Stimulated activated CD8-positive, alpha-beta memory T cell treated with anti-CD3 and anti-CD28 coated beads, Interleukin-15, amount 100 ng/mL, for 1 hour (primary cell): ENCODE measurements around the gene TTLL13.
A peak's percentile ranks its signal among the peaks of the same experiment; 100 is the strongest.

Experiments used
- DNase-seq: peaks from one replicate; pipeline ENCODE4 v3.0.0-alpha.2; 2020; ENCODE audit warnings: low read depth

Gene TTLL13, protein sequence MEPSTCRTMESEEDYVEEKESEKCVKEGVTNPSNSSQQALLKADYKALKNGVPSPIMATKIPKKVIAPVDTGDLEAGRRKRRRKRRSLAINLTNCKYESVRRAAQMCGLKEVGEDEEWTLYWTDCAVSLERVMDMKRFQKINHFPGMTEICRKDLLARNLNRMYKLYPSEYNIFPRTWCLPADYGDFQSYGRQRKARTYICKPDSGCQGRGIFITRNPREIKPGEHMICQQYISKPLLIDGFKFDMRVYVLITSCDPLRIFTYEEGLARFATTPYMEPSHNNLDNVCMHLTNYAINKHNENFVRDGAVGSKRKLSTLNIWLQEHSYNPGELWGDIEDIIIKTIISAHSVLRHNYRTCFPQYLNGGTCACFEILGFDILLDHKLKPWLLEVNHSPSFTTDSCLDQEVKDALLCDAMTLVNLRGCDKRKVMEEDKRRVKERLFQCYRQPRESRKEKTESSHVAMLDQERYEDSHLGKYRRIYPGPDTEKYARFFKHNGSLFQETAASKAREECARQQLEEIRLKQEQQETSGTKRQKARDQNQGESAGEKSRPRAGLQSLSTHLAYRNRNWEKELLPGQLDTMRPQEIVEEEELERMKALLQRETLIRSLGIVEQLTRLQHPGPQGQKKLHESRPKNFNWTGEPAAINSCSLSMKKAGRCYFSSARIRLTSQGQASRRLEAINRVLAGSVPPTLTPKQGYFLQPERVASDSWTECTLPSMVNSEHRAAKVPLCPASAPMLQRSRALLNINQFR

GRCh38 chr15:90249203-90249863, at the start of gene TTLL13:
Gene TTLL13 (plus strand): TSS chr15:90249556. CDS start chr15:90250631, 1,075 bp downstream.
- DNase-seq: peak; percentile 48

- no peak for DNase-seq
These were observed 48.7 kb upstream of the TTLL13 start for GRCh38 chr15:90200534-90201129.

- DNase-seq: peak; percentile 37
These were observed 48.0 kb upstream of the TTLL13 start, which contains the start of gene SEMA4B for GRCh38 chr15:90201130-90201943. Gene SEMA4B (plus strand): TSS chr15:90201330. CDS start chr15:90201579, 249 bp downstream.

DNA sequence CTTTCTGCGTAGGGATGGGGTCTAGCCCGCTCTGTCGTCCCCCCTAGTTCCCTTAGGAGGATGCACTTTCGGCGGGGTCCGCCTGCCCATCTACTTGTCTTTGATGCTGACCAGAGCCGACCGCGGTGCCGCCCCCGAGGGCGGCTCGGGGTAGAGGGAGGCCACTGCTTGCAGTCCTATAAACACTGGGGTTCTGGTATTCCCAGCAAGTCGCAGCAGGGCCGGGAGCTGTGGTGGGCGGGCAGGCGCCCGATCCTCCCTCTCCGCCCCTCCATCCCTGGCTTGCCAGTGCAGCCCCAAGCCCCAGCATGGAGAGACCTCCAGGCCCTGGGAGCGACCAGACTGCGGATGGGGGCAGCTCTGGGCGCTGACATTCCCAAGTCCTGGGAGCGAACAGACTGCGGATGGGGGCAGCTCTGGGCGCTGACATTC, 47.4 kb upstream of the TTLL13 start:
- no peak for DNase-seq

GRCh38 chr15:90202929-90203328, 46.4 kb upstream of the TTLL13 start:
- DNase-seq: no peak

DNA sequence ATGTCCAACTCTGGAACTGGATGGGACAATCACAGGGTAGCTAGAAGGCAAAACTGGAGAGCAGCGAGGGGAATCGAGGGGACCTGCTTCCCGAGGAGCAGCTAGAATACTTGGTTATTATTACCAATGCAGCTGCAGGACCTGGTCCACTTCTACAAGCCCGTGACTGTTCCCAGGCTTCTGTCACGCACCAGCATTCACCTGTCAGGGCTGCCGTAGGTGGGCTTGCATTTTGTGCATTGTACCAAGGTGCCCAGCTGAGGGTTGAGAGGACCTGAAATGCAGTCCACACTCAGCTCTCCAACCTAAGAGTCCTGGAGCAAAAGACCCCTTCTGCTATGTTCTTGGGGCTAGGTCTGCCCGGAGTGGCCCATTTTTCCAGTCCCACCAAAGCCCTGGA, 45.9 kb upstream of the TTLL13 start:
- DNase-seq: no peak

DNA sequence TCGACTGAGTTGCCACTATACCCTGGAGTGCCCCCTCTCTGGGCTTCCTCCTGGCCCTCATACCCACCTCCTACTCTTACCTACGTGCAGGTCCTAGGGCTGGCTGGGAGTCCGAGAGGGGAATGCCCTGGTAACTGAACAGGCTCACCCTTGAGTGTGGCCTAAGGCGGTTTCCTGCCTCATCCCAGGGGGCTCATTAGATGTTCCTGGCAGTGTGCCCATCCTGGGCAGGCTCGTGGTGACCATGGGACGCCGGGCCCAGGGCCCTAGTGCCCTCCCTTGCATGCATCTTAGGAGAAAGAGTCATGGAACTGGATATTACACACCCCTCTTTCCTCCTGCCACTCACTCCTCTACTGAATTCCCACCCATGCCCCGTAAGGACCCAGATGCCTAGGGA, 45.4 kb upstream of the TTLL13 start:
- no peak for DNase-seq

GRCh38 chr15:90205050-90205848, 44.1 kb upstream of the TTLL13 start:
- DNase-seq: no peak

DNA sequence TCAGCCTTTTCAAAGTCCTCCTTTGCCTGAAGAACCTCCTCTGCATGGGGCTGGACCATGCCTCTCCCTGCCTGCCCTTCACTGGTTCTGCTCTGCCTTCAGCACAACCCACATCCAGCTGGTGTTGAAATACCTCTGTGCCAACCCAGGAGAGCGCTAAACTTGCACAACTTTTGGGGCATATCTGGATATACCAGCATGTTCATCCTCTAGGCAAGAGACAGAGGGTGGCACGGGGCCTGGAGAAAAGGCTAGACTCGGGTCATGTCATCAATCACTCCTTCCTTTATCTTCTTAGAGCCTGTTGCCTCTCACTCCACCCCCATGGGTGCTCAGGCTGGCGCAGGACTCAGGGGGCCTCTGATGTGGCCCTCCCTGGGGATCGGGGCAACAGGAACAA, 43.5 kb upstream of the TTLL13 start:
- DNase-seq: no peak

- DNase-seq: no peak
These were observed 42.1 kb upstream of the TTLL13 start for GRCh38 chr15:90207252-90207651.

- no peak for DNase-seq
These were observed 41.0 kb upstream of the TTLL13 start for GRCh38 chr15:90208356-90208755.

GRCh38 chr15:90209591-90209990, 39.8 kb upstream of the TTLL13 start:
- DNase-seq: no peak

GRCh38 chr15:90210593-90210992, 38.8 kb upstream of the TTLL13 start:
- DNase-seq: no peak

DNA sequence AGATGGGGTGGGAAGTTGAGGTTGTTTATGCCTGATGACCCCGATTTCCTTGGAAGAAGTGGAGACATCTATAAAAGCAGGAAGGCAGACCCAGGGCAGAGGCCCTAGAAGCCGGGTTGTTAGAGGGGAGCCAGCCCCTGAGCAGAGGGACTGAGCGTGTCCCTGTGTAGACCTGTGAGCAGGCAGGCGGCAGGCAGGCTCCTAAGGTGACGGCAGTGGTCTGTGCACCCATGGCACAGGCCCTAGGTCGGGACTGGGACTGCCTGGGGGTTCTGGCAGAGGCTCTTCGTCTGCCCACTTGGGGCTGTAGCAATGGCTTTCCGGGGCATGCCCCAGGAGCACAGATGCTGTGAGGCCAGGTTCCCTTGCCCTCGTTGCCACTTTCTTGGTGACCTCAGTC, 38.3 kb upstream of the TTLL13 start:
- no peak for DNase-seq

GRCh38 chr15:90211440-90212143, 37.8 kb upstream of the TTLL13 start:
- DNase-seq: no peak

- DNase-seq: no peak
These were observed 36.9 kb upstream of the TTLL13 start for GRCh38 chr15:90212221-90213098.

DNA sequence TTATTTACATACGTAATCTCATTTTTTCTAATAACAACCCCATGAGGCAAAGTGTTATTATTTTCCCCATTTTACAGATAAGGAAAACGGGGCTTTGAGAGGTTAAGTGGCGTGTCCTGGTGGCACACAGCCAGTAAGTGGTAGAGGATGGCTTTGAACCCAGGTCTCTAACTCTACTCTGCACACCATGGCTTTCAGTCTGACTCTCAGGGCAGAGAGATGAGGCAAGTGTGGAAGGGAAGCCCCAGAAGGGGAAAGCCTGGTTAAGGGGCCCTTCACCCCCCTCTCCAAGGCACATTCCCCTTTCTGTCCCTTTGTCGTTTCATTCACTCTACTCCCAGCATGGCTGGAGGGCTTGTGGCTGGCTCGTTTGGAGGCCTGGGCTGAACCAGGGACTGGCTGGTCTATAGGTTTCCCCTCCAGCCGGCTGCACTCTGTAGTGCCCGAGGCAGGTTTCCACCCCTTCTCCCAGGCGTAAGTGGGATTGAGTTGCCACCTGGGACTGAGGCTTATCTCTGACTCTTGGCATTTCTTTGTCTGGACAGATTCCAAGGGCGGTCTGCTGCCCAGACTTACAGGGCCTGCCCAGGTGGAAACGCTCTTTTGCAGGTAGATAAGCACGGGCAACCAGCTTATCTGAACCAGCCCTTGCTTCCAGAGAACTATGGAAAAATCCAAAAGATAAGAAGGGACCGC, 36.1 kb upstream of the TTLL13 start:
- no peak for DNase-seq

GRCh38 chr15:90213818-90214204, 35.5 kb upstream of the TTLL13 start:
- DNase-seq: no peak
